ENCODE results near the gene SYCE3. TPM values are rescaled to one million over a fixed set of nuclear protein-coding genes. Genes with fewer than 3 reads are reported as not detected.

SYCE3 gene
- total RNA-seq, 1 donor from 2014 or later = 0.71 TPM

DNA sequence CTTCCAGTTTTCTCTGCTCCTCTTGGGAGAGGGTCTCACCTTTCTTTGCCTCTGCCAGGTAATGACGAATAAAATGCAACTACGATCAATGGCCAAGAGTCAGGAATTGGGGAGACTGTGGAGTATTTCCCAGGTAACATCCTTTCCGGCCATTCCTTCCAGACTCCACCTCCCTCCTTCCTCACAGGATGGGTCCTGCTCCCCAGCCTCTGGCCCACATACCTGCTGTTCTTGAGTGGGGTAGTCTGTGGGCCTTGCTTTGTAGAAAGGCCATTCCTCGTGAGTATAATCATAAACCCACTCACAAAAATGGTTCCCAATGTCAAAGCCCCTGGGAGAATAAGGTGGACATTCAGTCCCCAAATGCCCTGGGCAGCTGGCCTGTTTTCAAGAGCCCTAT is 17.0 kb upstream of the SYCE3 start:
- Histone ChIP-seq H3K27me3 (ENCODE audit: control insufficient read depth, insufficient read depth, low read length) (peaks cover 22% of the 10 kb centered on the region), H3K4me3 (ENCODE audit: low read depth, low read length) (no peak overlapping the region), H3K36me3 (ENCODE audit: control insufficient read depth, insufficient read depth, low read length) (no peaks in the 10 kb centered on the region)
- no peak for DNase-seq (ENCODE audit: low read depth)
- TF ChIP-seq, protein P1, sequence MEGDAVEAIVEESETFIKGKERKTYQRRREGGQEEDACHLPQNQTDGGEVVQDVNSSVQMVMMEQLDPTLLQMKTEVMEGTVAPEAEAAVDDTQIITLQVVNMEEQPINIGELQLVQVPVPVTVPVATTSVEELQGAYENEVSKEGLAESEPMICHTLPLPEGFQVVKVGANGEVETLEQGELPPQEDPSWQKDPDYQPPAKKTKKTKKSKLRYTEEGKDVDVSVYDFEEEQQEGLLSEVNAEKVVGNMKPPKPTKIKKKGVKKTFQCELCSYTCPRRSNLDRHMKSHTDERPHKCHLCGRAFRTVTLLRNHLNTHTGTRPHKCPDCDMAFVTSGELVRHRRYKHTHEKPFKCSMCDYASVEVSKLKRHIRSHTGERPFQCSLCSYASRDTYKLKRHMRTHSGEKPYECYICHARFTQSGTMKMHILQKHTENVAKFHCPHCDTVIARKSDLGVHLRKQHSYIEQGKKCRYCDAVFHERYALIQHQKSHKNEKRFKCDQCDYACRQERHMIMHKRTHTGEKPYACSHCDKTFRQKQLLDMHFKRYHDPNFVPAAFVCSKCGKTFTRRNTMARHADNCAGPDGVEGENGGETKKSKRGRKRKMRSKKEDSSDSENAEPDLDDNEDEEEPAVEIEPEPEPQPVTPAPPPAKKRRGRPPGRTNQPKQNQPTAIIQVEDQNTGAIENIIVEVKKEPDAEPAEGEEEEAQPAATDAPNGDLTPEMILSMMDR (IDR thresholded peaks at IDR 0.05; ENCODE audit: insufficient read depth, low read length, poor library complexity, severe bottlenecking) = no peak

DNA sequence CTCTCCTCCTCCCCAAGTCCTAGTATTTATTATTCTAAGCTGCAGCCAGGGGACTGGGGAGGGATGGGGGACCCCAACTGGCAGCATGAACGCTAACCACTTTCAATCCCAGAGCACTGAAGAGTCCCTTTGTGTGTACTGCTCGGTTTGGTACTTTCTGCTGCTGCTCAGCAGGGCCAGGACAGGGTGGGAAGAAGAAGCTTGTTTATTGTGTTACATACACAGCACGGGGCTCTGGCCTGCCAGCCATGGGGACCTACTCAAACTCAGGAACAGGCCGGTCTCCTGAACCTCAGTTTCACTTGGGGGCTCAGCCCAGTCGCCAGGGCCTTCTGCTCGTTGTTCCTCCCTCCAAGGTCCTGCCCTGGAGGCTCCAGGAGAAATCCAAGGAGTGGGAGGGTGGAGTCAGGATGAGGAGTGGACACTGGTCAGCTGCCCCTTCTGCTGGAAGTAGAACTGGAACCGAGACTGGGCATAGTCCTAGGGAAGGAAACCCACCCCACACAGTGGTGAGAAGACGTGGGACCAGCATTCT is 16.1 kb upstream of the SYCE3 start:
- no peak overlapping the region for H3K4me3 ChIP-seq (ENCODE audit: low read depth, low read length)
- TF ChIP-seq, protein P1 (IDR thresholded peaks at IDR 0.05; ENCODE audit: insufficient read depth, low read length, poor library complexity, severe bottlenecking) = no peak
- no peaks in the 10 kb centered on the region for H3K36me3 ChIP-seq (ENCODE audit: control insufficient read depth, insufficient read depth, low read length)
- peaks cover 22% of the 10 kb centered on the region for H3K27me3 ChIP-seq (ENCODE audit: control insufficient read depth, insufficient read depth, low read length)
- no peak for DNase-seq (ENCODE audit: low read depth)

DNA sequence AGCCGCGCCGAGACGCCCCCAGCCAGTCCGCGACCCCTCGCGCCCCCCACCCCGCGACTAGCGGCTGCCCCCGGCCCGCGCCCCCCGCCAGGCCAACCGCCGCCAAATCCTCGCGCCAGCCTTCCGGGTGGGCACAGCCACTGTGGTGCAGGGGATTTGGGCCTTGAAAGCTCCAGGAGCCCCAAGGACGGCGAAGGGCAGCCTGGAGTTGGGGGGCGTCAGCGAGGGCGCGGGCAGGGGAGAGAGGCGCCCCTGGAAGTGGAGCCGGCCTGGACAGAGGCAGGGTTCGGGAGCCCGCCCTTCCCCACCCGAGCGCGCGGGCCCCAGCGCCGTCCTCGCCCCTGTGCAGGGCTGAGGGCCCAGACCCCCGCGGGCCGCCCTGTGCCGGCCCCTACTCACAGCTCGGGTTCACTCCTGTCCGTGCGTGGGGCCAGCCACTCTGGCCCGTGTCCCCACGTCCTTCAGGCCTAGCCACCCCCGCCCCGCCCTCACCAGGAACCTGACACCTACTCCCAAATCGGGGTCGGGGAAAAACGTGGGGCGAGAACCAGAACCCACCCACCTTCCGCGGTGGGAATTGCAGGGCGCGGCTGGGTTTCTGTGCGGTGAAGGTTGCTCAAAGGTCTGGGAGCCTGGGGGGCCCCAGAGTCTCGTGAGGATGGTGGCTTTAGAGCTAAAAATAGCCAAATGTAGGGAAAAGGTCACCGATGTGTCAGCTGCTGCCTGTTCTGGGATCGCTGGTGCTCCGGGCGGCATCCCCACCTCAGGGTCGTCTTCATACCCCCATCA is 15.5 kb upstream of the SYCE3 start, which contains the start of gene CPT1B:
Gene CPT1B, minus strand, starts transcription at position 441 of the 789 bp plus-strand sequence. CDS start 512 bp downstream, outside the sequence.
- DNase-seq (ENCODE audit: low read depth) = no peak
- Histone ChIP-seq H3K36me3 (ENCODE audit: control insufficient read depth, insufficient read depth, low read length) (no peaks in the 10 kb centered on the region), H3K27me3 (ENCODE audit: control insufficient read depth, insufficient read depth, low read length) (peaks cover 22% of the 10 kb centered on the region), H3K4me3 (ENCODE audit: low read depth, low read length) (no peak within 1 kb of the TSS)
- TF ChIP-seq, protein P1 (IDR thresholded peaks at IDR 0.05; ENCODE audit: insufficient read depth, low read length, poor library complexity, severe bottlenecking) = no peak

DNA sequence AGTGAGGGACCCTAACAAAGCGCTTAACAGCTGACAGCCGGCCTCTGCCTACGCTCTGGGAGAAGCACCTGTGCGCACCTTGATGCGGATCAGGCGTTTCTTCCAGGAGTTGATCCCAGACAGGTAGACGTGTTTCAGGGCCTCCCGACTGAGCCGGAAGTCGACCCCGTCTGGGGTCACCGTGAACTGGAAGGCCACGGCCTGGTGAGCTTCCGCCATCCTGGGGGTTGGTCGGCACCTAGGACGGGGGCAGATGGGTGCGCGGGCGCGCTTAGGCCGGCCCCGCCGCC is 14.9 kb upstream of the SYCE3 start:
- Histone ChIP-seq H3K4me3 (ENCODE audit: low read depth, low read length) (no peak overlapping the region), H3K27me3 (ENCODE audit: control insufficient read depth, insufficient read depth, low read length) (peaks cover 22% of the 10 kb centered on the region), H3K36me3 (ENCODE audit: control insufficient read depth, insufficient read depth, low read length) (no peaks in the 10 kb centered on the region)
- DNase-seq (ENCODE audit: low read depth) = no peak
- TF ChIP-seq, protein P1 (IDR thresholded peaks at IDR 0.05; ENCODE audit: insufficient read depth, low read length, poor library complexity, severe bottlenecking) = no peak

DNA sequence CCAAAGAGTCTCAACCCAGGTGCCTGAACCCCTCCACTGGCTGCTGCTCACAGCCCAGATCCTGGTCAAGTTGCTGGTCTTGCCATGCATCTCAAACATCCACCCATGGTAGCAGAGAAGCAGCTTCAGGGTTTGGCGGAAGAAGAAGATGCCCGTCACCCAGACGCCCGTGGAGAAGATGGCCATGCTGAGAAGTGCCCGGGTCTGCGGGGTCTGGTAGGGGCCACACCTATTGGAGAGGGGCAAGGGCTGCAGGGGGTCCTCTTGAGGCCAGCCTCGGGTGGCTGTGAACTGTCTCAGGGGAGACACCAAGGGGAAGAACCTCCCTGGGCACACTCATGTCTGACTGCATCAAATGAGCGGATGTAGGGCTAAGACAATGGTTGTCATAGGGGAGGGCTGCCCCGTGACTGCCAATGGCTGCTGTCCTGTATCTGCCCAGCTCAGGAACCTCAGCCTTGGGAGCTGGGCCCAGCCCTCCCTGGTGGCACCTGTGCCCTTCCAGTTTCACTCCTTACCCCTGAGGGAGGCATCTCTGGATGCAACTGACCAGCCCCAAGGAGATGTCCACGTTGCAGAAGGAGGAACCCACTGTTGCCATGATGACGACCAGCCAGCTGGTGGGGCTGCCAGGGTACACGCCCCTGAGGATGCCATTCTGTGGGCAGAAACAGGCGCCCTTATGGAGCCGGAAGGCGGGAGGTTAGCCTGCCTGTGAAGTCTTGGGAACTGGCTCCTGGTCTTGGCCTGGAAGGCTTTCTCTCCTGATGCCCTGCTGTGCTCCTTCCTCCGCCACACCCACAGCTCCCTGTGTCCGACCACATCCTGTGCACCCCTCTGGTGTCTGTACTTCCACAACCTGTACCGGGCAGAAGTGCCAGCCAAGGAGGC is 14.3 kb upstream of the SYCE3 start:
- Histone ChIP-seq H3K4me3 (ENCODE audit: low read depth, low read length) (no peak overlapping the region), H3K27me3 (ENCODE audit: control insufficient read depth, insufficient read depth, low read length) (peaks cover 22% of the 10 kb centered on the region), H3K36me3 (ENCODE audit: control insufficient read depth, insufficient read depth, low read length) (no peaks in the 10 kb centered on the region)
- TF ChIP-seq, protein P1 (IDR thresholded peaks at IDR 0.05; ENCODE audit: insufficient read depth, low read length, poor library complexity, severe bottlenecking) = no peak
- DNase-seq (ENCODE audit: low read depth) = no peak
